CMK (cell line): ENCODE results near the gene ZFYVE28.
"Not testable (repeated sequence)": the region's sequence is repeated elsewhere in the genome, so short reads cannot be mapped to it uniquely, and the experiment has no call there.

Experiments
- DNase-seq: peaks from one replicate; pipeline ENCODE4 v3.0.0-alpha.2; 2010; ENCODE audit warnings: low read depth

Gene ZFYVE28

GRCh38 chr4:2446656-2447564, 28.5 kb upstream of the ZFYVE28 start:
- DNase-seq, result no peak

- DNase-seq, result no peak
These were observed 27.1 kb upstream of the ZFYVE28 start for GRCh38 chr4:2445571-2445970.

DNA sequence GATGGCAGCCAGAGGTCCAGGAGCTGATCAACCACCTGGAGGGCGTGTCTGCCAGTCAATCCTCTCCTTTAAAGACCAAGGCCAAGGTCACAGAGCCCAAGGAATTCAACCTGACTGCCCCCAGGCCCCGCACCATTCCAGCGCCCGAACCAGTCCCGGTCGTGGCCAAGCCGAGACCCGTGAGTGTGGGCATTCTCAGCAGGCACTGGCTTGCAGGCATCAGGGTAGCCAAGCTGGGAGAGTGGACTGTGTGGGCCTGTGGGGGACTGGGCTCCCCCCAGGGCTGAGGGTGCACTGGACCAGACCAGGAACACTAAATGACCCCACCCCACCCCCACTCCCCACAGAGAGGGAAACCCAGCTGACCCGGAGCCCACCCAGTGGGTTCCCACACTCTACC, 26.7 kb upstream of the ZFYVE28 start:
- no peak for DNase-seq

GRCh38 chr4:2443956-2444740, 25.7 kb upstream of the ZFYVE28 start:
- peak; percentile 77 for DNase-seq

- peak; percentile 21 for DNase-seq
These were observed 24.8 kb upstream of the ZFYVE28 start for GRCh38 chr4:2443061-2443730.

DNA sequence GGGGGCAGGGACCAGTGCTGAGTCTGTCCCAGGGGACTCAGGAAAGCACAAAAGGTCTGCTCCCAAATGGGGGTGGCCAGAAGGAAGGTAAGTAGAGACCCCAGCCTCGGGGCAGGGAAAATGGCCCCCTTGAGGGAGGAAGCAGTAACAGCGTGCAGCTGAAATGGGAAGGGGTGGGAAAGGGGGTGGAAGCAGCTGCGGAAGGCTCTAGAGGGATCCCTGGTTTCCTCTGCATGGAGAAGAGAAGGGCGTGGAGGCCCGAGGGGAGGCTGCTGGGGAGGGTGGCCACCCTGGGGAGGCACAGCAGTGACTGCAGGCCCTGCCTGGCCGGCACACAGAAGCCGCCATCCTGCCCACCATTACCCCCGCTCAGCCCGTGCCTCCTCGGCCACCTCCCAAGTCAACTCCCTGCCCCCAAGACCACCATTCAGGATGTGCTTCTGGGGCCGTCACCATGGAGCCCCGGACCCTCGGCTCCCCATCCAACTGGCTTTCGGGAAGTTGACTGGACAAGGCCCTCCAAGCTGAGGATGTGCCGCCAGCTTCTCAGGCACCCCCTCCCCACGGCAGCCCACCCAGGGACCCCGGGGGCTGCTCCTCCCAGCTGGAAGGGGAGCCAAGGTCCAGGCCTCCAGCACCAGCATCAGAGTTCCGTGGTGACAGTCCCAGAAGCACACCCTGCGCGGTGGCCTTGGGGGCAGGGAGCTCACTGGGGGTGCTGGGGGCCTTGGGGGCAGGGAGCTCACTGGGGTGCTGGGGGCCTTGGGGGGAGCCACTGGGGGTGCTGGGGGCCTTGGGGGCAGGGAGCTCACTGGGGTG, 23.9 kb upstream of the ZFYVE28 start:
- no peak for DNase-seq

GRCh38 chr4:2441393-2442174, 23.1 kb upstream of the ZFYVE28 start:
- peak; percentile 48 for DNase-seq

GRCh38 chr4:2438822-2439718, 20.6 kb upstream of the ZFYVE28 start:
- DNase-seq, result no peak

DNA sequence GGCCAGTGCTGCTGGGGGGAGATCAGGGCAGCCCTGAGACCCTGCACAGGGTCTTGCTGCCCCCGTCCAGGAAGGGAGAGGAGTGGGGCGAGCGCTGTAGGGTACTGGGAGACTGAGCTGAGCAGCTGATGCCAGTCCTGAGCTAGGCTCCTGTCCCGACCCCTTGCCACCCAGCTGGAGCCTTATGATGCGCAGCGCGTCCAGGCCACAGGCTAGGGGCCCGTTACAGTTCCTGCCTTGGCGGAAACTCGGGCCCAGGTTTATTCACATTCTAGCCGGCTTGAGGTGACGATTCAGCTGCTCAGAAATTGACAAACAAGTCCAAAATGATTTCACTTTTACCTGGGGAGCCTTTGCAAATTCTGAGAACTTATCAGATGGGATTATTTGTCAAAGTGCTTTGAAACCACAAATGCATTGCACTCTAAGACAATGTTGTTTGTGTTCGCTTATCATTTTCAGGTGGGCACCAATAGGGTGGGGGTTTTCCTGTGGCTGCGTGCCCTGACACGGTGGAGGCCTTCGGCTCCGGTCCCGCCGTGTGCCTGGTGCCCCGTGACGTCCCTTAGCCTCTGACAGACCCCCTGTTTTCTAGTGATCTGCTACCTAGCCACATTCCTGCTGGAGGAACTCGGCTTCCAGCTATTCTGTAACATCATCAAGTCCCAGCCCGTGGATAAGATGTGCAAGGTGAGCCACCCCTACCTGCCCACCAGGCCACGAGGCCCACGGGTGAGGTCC, 19.2 kb upstream of the ZFYVE28 start:
- no peak for DNase-seq

- no peak for DNase-seq
These were observed 18.5 kb upstream of the ZFYVE28 start for GRCh38 chr4:2436761-2437474.

DNA sequence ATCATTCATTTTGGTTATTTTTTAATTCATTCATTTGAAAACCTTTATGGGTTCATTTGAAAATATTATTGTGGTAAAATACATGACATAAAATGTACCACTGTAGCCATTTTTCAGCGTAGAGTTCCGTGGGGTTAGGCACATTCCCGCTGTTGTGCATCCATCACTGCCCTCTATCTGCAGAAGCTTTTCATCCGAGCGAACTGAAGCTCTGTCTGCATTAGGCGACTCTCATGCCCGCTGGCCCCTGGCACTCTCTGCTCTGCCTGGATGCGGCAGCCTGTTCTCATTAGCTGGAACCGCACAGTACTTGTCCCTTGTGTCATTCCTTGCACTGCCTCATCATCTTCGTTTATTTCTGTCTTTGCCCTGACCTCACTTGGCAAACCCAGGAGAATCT, 17.9 kb upstream of the ZFYVE28 start:
- no peak for DNase-seq

DNA sequence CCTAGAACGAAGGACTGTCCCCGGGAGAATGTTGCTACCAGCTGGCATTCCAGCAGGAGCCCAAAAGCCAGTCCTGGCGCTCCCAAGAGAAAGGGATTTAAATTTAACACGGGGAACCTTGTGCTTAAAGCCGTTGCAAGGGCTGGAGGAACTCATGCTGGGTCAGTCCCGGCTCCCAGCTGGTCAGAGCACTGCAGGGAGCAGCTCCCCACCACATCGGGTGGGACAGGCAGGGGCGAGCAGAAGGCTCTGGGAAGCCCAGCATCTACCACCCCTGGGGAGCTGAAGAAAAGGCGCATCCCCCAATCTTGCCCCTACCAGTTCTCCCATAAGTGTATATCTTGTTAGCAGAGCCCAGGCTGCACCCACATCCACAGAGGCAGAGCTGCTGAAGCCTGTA, 16.0 kb upstream of the ZFYVE28 start:
- no peak for DNase-seq

DNA sequence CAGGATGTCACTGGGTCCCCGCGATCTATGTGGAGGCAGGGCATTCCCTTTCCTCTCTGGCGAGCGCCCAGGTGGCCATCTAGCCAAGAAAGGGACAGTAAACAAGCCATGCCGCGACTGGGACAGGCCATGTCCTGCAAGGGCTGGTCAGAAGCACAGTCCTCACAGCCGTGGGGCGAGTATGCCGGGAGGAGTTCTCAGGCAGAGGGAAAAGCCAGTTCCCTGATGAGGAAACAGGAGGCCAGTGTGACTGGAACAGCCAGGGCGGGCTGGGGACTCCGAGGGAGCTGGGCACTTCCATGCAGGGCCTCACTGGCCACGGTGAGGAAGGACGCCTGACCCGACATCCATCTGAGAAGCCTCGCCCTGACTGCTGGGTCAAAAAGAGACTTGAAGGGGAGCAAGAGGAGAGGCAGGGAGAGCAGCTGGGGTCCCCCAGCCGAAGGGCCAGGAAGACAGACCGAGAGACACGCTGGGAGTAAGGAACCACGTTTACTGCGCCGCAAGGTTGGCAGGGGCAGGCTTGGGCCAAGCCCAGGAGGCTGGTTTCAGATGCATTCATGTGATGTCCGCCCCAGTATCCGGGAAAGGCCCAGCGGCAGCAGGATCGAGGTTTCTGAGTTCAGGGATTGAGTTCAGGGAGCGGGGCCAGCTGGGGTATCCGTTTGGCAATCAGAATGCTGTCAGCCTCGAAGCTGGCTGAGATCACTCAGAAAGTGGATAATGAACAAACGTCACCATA, 15.3 kb upstream of the ZFYVE28 start:
- no peak for DNase-seq

DNA sequence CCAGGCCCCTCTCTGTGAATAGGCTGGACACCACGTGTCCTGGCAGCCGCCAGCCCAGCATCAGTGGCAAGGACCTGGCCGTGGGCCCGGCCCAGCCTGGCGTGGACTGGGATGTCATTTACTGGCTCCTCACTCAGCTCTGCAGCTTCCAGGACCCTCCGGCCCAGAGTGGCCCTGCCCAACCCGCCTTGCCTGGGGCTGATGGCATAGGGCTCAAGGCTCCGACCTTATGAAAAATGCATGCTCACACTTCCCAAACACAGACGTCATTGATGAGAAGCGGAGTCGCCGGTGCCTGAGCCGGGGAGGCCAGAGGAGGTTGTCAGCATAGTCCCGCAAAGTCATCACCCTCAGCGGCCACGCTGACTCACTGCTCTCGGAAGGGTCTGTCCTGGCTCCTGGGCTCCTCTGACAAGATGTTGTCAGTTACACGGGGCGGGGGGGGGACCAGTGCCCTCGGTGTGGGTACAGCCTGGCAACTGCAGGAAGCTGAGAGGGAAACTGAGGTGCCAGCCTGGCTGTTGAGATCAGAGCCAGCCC, 14.6 kb upstream of the ZFYVE28 start:
- no peak for DNase-seq

DNA sequence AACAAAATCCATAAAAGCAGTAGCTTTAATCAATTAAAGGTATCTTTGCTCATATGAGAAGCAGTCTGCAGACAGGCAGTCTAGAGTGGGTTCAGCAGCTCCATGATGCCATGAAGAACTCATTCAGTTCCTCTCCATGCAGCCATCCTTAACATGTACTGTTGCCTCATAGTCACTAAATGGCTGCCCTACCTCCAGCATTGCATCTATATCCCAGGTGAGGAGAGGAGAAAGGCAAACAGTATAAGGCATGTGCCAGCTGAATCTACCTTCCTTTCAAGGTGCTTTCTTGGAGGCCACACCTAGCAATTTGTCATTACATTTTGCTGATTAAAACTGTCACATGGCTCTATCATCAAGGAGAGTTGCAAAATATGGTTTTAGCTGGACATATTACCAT, 13.6 kb upstream of the ZFYVE28 start:
- DNase-seq, result no peak

GRCh38 chr4:2429945-2430757, 11.7 kb upstream of the ZFYVE28 start:
- not testable (repeated sequence) for DNase-seq
